HepG2 (cell line): Measurements from ENCODE around the gene COL18A1. TPM values are rescaled to one million over a fixed set of nuclear protein-coding genes. Genes with fewer than 3 reads are reported as not detected.

ENCODE experiments used
- ARNTL ChIP-seq: sonication (generic); formaldehyde crosslinking; IDR thresholded peaks from 2 replicates; pipeline ENCODE4 v1.4.0; 2020; ENCODE audit warnings: mild to moderate bottlenecking, missing genetic modification reagents
- CHD4 ChIP-seq: fragments of 200-600 bp; sonication (generic); IDR thresholded peaks from 2 replicates; pipeline ENCODE4 v1.7.0; 2017; ENCODE audit warnings: mild to moderate bottlenecking, low read length, borderline replicate concordance
- DPF2 ChIP-seq: sonication (generic); formaldehyde crosslinking; IDR thresholded peaks from 2 replicates; pipeline ENCODE4 v1.4.0; 2020; ENCODE audit warnings: mild to moderate bottlenecking, low read depth, missing genetic modification reagents, borderline replicate concordance
- DRAP1 ChIP-seq: IDR thresholded peaks from 2 replicates; pipeline ENCODE4 v1.6.1; 2016; ENCODE audit warnings: missing genetic modification reagents, missing compliant biosample characterization
- ETS1 ChIP-seq: sonication (generic); formaldehyde crosslinking; IDR thresholded peaks from 2 replicates; pipeline ENCODE4 v1.4.0; 2020; ENCODE audit warnings: missing genetic modification reagents
- ETV5 ChIP-seq: IDR thresholded peaks from 2 replicates; pipeline ENCODE4 v1.6.1; 2018; ENCODE audit warnings: missing biosample characterization, missing genetic modification reagents, inconsistent platforms, borderline replicate concordance
- FOXO1 ChIP-seq: sonication (generic); formaldehyde crosslinking; IDR thresholded peaks from 2 replicates; pipeline ENCODE4 v1.4.0; 2020; ENCODE audit warnings: missing genetic modification reagents
- JUN ChIP-seq: sonication (generic); formaldehyde crosslinking; IDR thresholded peaks from 2 replicates; pipeline ENCODE4 v1.4.0; 2020; ENCODE audit warnings: mild to moderate bottlenecking, missing genetic modification reagents
- NFIB ChIP-seq: sonication (generic); formaldehyde crosslinking; IDR thresholded peaks from 2 replicates; pipeline ENCODE4 v1.9.0; 2021; ENCODE audit warnings: missing genetic modification reagents, mild to moderate bottlenecking, borderline replicate concordance
- RAD21 ChIP-seq: fragments of 450-650 bp; formaldehyde crosslinking; IDR thresholded peaks from 2 replicates; pipeline ENCODE4 v1.5.0; 2020; ENCODE audit warnings: mild to moderate bottlenecking
- RCOR2 ChIP-seq: IDR thresholded peaks from 2 replicates; pipeline ENCODE4 v1.6.1; 2016; ENCODE audit warnings: missing biosample characterization, missing genetic modification reagents
- SNAI1 ChIP-seq: sonication (generic); formaldehyde crosslinking; IDR thresholded peaks from 2 replicates; pipeline ENCODE4 v1.5.0; 2020; ENCODE audit warnings: mild to moderate bottlenecking, missing genetic modification reagents, borderline replicate concordance
- SUZ12 ChIP-seq: fragments of 150-350 bp; IDR thresholded peaks from 2 replicates; pipeline ENCODE4 v1.6.1; 2014; ENCODE audit warnings: low read depth, low read length
- TBX2 ChIP-seq: sonication (generic); formaldehyde crosslinking; IDR thresholded peaks from 2 replicates; pipeline ENCODE4 v1.5.0; 2020; ENCODE audit warnings: missing genetic modification reagents, mild to moderate bottlenecking, borderline replicate concordance
- XBP1 ChIP-seq: sonication (generic); formaldehyde crosslinking; IDR thresholded peaks from 2 replicates; pipeline ENCODE4 v1.5.0; 2020; ENCODE audit warnings: missing genetic modification reagents
- ZBTB3 ChIP-seq: sonication (generic); formaldehyde crosslinking; IDR thresholded peaks from 2 replicates; pipeline ENCODE4 v1.4.0; 2020; ENCODE audit warnings: low read depth, mild to moderate bottlenecking, moderate library complexity, missing genetic modification reagents, borderline replicate concordance
- ZNF3 ChIP-seq: IDR thresholded peaks from 2 replicates; pipeline ENCODE4 v1.7.0; 2017; ENCODE audit warnings: inconsistent platforms
- ZNF460 ChIP-seq: sonication (generic); formaldehyde crosslinking; IDR thresholded peaks from 2 replicates; pipeline ENCODE4 v1.5.1; 2020; ENCODE audit warnings: missing genetic modification reagents, mild to moderate bottlenecking, borderline replicate concordance
- ZNF484 ChIP-seq: sonication (generic); formaldehyde crosslinking; IDR thresholded peaks from 2 replicates; pipeline ENCODE4 v1.5.1; 2020; ENCODE audit warnings: mild to moderate bottlenecking, low read depth, missing genetic modification reagents, borderline replicate concordance
- ZNF644 ChIP-seq: IDR thresholded peaks from 2 replicates; pipeline ENCODE4 v1.6.1; 2016; ENCODE audit warnings: low read depth
- polyA plus RNA-seq, 8 experiments: library from polyadenylated mRNA; depleted of rRNA in 3 of 8; stranded (reverse) in 7 of 8; unstranded in 1 of 8; fragments of >200 nt; fragmentation: Illumina TruSeq in 4 of 8; extraction: Trizol in 4 of 8; gene quantifications; 2 replicates each; pipeline versions ENCODE4 v1.2.1 to v1.2.3, GENCODE V29; 2011 to 2016; ENCODE audit warnings: low read depth in 4 of 8, missing spikeins in 1 of 8, mixed read lengths in 1 of 8; ENCODE audit not compliant: insufficient read depth in 1 of 8
- total RNA-seq, 5 experiments: library from RNA; depleted of rRNA; stranded (reverse); fragments of >200 nt; fragmentation: Illumina TruSeq; extraction: Trizol; gene quantifications; 2 replicates each; pipeline ENCODE4 v1.2.3, GENCODE V29; 2016; ENCODE audit warnings: low read depth in 1 of 5
- TF ChIP-seq, protein P1 (sequence below): sonication (generic); formaldehyde crosslinking; IDR thresholded peaks from 2 replicates; pipeline ENCODE4 v1.4.0; 2020; ENCODE audit warnings: missing genetic modification reagents
- TF ChIP-seq, protein P2 (sequence below): fragments of 450-650 bp; IDR thresholded peaks from 2 replicates; pipeline ENCODE4 v1.6.1; 2017
- TF ChIP-seq, protein P3 (sequence below), 2 experiments: sonication (generic) in 1 of 2; formaldehyde crosslinking in 1 of 2; IDR thresholded peaks; 2 replicates each; pipeline versions ENCODE4 v1.5.1 to v1.6.1; 2011 to 2020; ENCODE audit warnings: borderline replicate concordance in 1 of 2, low read depth in 1 of 2, low read length in 1 of 2, mild to moderate bottlenecking in 1 of 2, missing genetic modification reagents in 1 of 2, moderate library complexity in 1 of 2

Gene COL18A1
- total and polyA plus RNA-seq, 2 of the 13 experiments (the other 11 are each of a cell fraction or from before 2014, with no cell fraction given) = 79.0 to 102 TPM

DNA sequence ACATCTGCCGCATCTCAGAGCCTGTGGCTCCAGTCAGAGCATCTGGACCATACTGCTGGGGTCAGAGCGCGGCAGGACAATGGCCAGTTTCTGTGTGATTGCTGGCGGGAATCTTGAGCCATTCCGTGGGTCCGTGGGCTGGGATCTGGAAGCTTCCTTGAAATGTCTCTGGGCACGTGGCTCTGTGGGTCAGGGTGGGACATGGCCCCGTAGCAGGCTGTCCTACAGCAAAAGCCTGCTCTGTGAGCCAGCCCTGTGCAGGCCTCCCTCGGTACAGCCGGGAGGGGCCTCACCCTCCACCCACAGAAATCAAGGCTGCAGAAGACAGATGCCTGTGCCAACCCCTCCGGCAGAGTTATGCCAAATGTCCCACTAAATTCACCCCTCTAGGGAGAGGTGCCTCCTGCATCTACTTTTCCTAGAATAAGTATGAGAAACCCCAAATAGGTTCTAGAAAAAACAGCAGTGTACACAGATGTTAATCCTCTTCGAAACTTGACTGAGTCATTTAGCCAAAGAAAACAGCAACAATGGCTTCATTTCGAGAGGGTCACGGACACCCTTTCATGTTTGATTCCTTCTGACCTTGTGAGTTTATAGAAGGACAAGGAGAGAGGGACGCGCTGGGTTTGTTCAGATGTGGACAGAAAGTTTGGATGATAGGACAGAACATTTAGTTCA is 27.8 kb downstream of the COL18A1 start (continued):
- TF ChIP-seq, protein P1, sequence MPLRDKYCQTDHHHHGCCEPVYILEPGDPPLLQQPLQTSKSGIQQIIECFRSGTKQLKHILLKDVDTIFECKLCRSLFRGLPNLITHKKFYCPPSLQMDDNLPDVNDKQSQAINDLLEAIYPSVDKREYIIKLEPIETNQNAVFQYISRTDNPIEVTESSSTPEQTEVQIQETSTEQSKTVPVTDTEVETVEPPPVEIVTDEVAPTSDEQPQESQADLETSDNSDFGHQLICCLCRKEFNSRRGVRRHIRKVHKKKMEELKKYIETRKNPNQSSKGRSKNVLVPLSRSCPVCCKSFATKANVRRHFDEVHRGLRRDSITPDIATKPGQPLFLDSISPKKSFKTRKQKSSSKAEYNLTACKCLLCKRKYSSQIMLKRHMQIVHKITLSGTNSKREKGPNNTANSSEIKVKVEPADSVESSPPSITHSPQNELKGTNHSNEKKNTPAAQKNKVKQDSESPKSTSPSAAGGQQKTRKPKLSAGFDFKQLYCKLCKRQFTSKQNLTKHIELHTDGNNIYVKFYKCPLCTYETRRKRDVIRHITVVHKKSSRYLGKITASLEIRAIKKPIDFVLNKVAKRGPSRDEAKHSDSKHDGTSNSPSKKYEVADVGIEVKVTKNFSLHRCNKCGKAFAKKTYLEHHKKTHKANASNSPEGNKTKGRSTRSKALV (CRISPR knock-in tag) = no peak
- no peak for TF ChIP-seq DRAP1 (CRISPR knock-in tag)
- no peak for TF ChIP-seq CHD4
- TF ChIP-seq SUZ12 = no peak
- no peak for TF ChIP-seq NFIB (CRISPR knock-in tag)
- TF ChIP-seq ETS1 (CRISPR knock-in tag) = no peak
- TF ChIP-seq RCOR2 (CRISPR knock-in tag) = no peak
- no peak for TF ChIP-seq XBP1 (CRISPR knock-in tag)
- TF ChIP-seq SNAI1 (CRISPR knock-in tag) = no peak
- no peak for TF ChIP-seq ZBTB3 (CRISPR knock-in tag)
- TF ChIP-seq ZNF460 = no peak
- no peak for TF ChIP-seq RAD21
- no peak for TF ChIP-seq ARNTL (CRISPR knock-in tag)
- no peak for TF ChIP-seq ZNF484 (CRISPR knock-in tag)
- TF ChIP-seq JUN (CRISPR knock-in tag) = peak; percentile 38; the same call in 1 of the 2 replicates
- TF ChIP-seq, protein P2, sequence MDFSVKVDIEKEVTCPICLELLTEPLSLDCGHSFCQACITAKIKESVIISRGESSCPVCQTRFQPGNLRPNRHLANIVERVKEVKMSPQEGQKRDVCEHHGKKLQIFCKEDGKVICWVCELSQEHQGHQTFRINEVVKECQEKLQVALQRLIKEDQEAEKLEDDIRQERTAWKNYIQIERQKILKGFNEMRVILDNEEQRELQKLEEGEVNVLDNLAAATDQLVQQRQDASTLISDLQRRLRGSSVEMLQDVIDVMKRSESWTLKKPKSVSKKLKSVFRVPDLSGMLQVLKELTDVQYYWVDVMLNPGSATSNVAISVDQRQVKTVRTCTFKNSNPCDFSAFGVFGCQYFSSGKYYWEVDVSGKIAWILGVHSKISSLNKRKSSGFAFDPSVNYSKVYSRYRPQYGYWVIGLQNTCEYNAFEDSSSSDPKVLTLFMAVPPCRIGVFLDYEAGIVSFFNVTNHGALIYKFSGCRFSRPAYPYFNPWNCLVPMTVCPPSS = no peak
- TF ChIP-seq ZNF3 (CRISPR knock-in tag) = no peak
- TF ChIP-seq, protein P3, sequence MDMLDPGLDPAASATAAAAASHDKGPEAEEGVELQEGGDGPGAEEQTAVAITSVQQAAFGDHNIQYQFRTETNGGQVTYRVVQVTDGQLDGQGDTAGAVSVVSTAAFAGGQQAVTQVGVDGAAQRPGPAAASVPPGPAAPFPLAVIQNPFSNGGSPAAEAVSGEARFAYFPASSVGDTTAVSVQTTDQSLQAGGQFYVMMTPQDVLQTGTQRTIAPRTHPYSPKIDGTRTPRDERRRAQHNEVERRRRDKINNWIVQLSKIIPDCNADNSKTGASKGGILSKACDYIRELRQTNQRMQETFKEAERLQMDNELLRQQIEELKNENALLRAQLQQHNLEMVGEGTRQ (IDR thresholded peaks at IDR 0.05; ENCODE audit: low read depth, low read length) = no peak
- TF ChIP-seq, protein P3 (CRISPR knock-in tag; IDR thresholded peaks at IDR 0.05; ENCODE audit: borderline replicate concordance) = no peak
- TF ChIP-seq ZNF644 (CRISPR knock-in tag) = no peak
- TF ChIP-seq ETV5 (CRISPR knock-in tag) = no peak
- TF ChIP-seq DPF2 (CRISPR knock-in tag) = 0 out of 2 replicates have a peak, but pooled peaks have one; percentile 20
- TF ChIP-seq FOXO1 = peak; percentile 71
- TF ChIP-seq TBX2 (CRISPR knock-in tag) = no peak; the same call in none of the 2 replicates
